ENCODE data around the gene DDX1. TPM values are rescaled to one million over a fixed set of nuclear protein-coding genes. Genes with fewer than 3 reads are reported as not detected.

DDX1 gene
- total and polyA plus RNA-seq, 2 of the 4 experiments (the other 2 are of a cell fraction) = 73.6 to 74.9 TPM

DNA sequence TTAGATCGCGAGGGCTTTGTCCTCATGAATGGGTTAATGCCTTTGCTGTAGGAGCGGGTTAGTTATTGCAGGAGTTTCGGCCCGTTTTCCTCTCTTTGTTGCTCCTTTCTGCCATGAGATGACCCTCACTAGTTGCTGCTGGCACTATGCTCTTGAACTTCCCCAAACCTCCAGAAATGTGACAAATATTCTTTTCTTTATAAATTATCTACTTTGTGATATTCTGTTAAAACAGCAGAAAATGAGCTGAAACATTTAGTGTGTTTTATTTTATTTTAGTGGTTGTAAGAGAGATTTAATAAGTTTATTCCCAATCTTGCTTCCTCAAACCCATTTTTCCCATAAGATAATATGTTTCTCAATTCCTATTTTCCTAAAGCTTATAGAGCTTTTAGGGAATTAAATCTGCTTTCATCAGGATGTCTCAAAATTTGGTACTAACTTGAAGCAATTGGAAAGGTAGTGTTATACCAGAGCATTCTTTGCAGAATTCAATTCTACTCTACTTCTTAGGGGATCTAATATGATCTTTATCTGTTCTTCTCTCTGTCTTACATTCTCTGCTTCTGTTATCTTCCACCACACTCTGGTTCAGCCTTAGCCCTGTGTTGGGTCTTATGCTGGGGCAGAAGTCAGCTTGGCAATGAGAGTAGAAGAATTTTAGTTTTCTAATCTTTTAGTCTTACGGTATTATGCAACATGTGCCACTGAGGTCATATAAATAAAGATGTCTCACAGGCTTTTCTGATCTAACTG is 23.1 kb downstream of the DDX1 start:
- H4K8ac ChIP-seq (ENCODE audit: low read depth in 2 of 2, low read length in 2 of 2) = no peak overlapping the region
- H2BK15ac ChIP-seq (ENCODE audit: low read depth, low read length) = no peak overlapping the region
- no peaks in the 10 kb centered on the region for H3K9me1 ChIP-seq (ENCODE audit: insufficient read depth, low read length)
- no peak overlapping the region for H2BK20ac ChIP-seq (ENCODE audit: low read depth, low read length)
- peaks cover 25% of the 10 kb centered on the region for H3K36me3 ChIP-seq (ENCODE audit: control insufficient read depth, insufficient read depth, low read length)
- in situ Hi-C loops (cut with MboI; ENCODE audit: low sequenced_read_pairs) (no loop called here), intact Hi-C loops (cut with micrococcal nuclease) (no loop called here), dilution Hi-C loops (cut with HindIII; ENCODE audit: low sequenced_read_pairs, unreplicated experiment) (no loop called here)
- H3K18ac ChIP-seq (ENCODE audit: low read depth, low read length) = no peak overlapping the region
- no peak overlapping the region for H3K14ac ChIP-seq (replicated peaks; ENCODE audit: low read depth, low read length)
- H3K4me3 ChIP-seq (ENCODE audit: insufficient read depth, low read depth, low read length) = no peak overlapping the region
- no CpG with 5 or more reads among the region's 6 CpGs for WGBS, 2 experiments (ENCODE audit: extremely low coverage in 2 of 2, insufficient read length in 1 of 2)
- no peak overlapping the region for H3K4ac ChIP-seq (ENCODE audit: low read depth, low read length)
- H3K4me1 ChIP-seq (ENCODE audit: control insufficient read depth, insufficient read depth, low read length) = no peaks in the 10 kb centered on the region
- ATAC-seq (ENCODE audit: low read depth) (peak; percentile 49), DNase-seq (peak; percentile 7)
- no peaks in the 10 kb centered on the region; a peak in 1 of 4 replicates for H3K79me1 ChIP-seq (ENCODE audit: low read depth in 1 of 2, low read length in 2 of 2)
- H3K9ac ChIP-seq (ENCODE audit: low read depth, low read length) = no peak overlapping the region
- H4K5ac ChIP-seq (ENCODE audit: low read depth, low read length) = no peak overlapping the region
- no peaks in the 10 kb centered on the region for H3K9me3 ChIP-seq (ENCODE audit: control insufficient read depth, insufficient read depth, low read length)
- H3K4me2 ChIP-seq (ENCODE audit: low read depth, low read length) = no peak overlapping the region
- ChIA-PET CTCF (no interaction called here), POLR2A (ENCODE audit: unreplicated experiment) (no interaction called here)
- no peak overlapping the region for H2BK120ac ChIP-seq (ENCODE audit: low read depth, low read length)
- no peaks in the 10 kb centered on the region for H3K27me3 ChIP-seq (ENCODE audit: control insufficient read depth, insufficient read depth, low read length)
- BruUV-seq (replicated peaks) = no TSS peak
- no peak overlapping the region for H2AFZ ChIP-seq (replicated peaks; ENCODE audit: low read length, poor library complexity)
- no peak overlapping the region for H2AK9ac ChIP-seq (replicated peaks; ENCODE audit: low read depth, low read length, poor library complexity)
- no peak overlapping the region for H4K91ac ChIP-seq (ENCODE audit: insufficient read depth, low read depth, low read length)
- no peak overlapping the region for H3K23ac ChIP-seq (ENCODE audit: low read depth, low read length)
- no peaks in the 10 kb centered on the region for H4K20me1 ChIP-seq (ENCODE audit: insufficient read depth, low read length)
- no peak overlapping the region for H3K56ac ChIP-seq (ENCODE audit: extremely low read depth, insufficient read depth, low read length)
- no peak overlapping the region for H3K27ac ChIP-seq (ENCODE audit: insufficient read depth, low read length)
- H2BK5ac ChIP-seq (ENCODE audit: low read depth, low read length, poor library complexity, severe bottlenecking) = no peak overlapping the region
- H2AK5ac ChIP-seq (ENCODE audit: low read depth, low read length) = no peak overlapping the region
- TF ChIP-seq NFE2L2 (IDR thresholded peaks at IDR 0.05; ENCODE audit: low read depth, low read length) (no peak), CEBPB (IDR thresholded peaks at IDR 0.05; ENCODE audit: low read depth, low read length) (peak; percentile 61)

Data from IMR-90 (cell line).